ENCODE measurements around the gene MRPL58.

The MRPL58 gene

GRCh38 chr17:75048249-75048878, 35.9 kb downstream of the MRPL58 start:
- no peak for DNase-seq

DNA sequence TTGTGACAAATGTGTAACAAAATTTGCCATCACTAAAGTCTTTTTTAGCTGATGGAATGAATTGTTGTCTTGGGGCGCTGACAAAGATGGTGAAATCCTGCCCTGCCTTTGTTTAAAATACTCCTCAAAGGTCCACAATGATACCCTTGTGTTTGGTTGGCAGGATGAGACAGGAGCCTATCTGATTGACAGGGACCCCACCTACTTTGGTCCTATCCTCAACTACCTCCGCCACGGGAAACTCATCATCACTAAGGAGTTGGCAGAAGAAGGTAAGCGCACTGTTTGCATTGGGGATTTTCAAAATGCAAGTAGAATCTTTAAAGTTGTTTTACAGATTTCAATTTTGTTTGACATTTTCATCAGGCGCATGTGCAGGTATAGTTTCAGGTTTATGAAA, 36.6 kb downstream of the MRPL58 start:
- DNase-seq = no peak

DNA sequence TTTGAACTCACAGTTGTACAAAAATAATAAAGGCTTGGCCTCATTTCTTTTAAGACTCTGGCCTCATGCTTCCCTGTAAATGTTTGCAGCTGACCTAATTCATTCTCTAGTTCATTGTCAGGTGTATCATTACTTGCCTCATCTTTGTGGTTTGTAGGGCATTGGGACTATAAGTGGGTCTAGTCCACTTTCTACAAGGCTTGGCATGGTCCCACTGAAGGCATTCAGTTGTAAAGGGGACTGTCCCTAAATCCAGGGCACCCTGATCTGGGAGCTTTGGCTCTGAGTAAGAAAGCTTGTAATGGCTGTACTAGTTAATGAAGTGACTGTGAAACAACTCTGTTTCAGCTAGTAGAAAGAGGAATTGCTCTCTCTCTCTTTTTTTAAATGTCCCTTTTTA, 37.2 kb downstream of the MRPL58 start:
- DNase-seq = no peak

DNA sequence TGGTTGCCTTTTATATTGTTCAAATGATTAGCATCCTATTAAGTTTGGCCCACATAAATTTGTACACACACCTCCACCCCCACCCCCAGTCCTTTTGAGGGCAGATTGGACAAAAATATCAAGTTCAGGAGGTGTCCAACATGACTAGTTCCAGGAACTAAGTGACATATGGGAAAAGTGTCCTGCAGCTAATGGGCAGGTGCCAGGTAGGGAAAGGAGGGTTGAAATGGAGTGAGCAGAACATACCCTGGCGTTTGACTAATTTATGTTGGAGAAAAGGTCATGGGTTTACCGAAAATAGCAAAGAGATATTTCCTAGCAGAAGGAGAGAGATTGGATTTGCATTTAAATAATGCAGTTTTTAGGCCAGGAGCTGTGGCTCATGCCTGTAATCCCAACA, 39.5 kb downstream of the MRPL58 start:
- DNase-seq = no peak

GRCh38 chr17:75059369-75060345, 47.2 kb downstream of the MRPL58 start:
- DNase-seq = no peak

DNA sequence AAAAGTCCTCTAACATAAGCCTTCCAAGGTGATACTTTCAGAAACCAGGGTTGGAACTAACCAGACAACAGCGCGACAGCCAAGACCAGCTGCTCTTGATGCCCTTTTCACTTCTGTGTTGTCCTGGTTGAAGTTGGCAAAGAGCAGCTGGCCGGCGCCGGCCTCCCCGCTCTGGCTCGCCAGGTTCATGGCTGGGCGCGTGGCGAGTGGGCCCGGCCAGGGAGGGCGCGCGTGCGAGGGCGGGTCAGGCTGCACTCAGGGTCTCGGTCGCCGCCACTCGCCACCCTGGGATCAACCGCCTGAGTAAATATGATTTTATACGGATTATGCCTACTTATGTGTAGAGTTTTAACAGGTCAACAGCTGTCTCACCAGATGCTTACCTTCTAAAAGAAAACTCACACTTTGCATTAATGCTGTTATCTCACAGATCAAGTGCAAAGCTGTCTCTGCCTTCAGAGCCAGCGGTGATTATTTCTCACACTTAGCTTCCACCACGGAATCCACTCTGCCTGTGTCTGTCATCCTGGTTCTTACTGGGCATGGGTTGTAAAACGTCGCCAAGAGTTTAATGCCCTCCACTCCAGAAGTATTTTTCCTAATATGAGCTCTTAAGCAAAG, 48.1 kb downstream of the MRPL58 start:
- no peak for DNase-seq

DNA sequence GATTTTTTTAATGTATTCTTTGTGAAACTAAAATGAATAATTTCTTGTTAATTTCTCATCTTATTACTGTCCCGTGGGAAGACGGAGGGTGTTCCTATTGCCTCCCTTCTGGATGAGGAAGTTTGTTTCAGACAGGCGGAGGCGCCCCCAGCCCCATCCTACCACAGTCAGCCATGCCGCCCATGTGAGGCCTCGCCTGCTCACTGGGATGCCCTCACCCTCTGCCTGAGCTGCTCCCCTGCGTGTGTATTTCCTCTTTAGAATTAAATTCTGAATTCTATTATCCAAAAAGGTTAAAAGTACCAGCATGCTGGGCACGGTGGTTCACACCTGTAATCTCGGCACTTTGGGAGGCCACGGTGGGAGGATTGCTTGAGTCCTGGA, 48.6 kb downstream of the MRPL58 start:
- DNase-seq = no peak

GRCh38 chr17:75061618-75062017, 49.1 kb downstream of the MRPL58 start:
- DNase-seq = no peak

DNA sequence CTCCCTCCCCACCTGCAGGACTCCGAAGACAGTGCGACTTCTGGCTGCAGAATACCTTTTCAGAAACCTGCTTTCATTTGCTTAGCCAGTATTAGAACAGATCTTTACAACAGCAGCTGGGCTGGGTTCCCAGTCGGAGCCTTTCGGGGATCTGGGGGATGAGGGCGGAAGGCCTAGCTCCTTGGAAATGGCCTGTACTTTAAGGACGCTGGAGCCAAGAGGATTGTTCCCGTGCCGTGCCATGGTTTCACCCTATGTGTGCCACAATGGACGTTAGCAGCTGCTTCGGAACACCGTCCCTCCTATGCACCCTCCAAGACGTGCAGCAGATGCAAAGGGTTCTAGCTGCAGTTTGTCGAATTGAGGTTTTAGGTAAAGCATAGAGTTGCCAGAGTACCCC, 50.7 kb downstream of the MRPL58 start:
- no peak for DNase-seq

DNA sequence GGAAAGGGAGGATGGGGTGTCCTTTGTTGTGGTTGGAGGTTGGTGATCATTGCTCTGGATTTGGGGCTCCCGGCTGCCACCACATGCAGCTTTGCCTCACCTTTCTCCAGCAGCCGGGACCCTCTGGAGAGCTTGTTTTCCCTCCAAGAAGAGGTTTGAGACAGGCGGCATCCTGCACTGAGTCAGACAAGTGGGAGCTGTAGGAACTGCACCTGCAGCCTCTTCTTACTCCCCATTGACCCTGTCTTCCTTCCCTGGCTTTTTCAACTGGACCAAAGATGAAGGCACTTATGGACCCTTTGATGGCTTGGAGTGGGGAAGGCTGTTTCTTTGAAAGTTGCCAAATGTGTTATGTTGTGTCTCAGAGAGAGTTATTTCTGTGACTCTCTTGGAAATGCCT, 51.2 kb downstream of the MRPL58 start:
- DNase-seq = no peak

GRCh38 chr17:75064040-75064439, 51.6 kb downstream of the MRPL58 start:
- no peak for DNase-seq

GRCh38 chr17:75064460-75064859, 52.0 kb downstream of the MRPL58 start:
- no peak for DNase-seq

DNA sequence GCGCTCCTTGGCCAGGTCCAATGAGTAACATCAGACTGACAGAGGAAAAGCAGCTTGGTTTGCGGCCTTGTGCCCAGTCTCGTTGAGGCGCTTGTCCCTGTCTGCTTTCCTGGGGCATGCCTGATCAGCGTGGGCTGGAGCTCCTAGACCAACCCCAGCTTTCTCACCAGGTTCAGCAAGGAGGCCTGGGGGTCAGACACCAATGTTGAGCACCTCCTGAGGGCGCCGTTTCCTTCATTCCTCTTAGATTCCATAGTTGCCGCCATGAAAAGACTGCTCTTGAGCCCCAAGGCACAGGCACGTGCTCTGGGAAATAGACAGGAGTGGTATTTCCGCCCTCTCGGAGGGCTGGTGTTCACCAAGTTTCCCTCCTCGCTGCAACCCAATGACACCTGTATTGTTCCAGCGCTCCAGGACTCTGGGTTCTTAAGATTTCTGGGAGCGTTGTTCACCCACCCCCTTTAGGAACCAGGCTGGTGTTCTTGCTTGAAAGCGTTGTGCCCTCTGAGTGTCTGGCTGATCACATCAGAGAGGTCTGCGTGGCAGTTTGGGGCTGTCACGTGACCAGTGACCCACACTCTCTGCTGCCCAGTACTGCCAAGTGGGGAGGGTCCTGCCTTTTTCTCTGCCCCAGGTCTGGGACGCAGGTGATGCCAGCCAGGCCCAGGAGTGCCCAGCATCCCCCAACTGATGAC, 52.5 kb downstream of the MRPL58 start:
- no peak for DNase-seq

DNA sequence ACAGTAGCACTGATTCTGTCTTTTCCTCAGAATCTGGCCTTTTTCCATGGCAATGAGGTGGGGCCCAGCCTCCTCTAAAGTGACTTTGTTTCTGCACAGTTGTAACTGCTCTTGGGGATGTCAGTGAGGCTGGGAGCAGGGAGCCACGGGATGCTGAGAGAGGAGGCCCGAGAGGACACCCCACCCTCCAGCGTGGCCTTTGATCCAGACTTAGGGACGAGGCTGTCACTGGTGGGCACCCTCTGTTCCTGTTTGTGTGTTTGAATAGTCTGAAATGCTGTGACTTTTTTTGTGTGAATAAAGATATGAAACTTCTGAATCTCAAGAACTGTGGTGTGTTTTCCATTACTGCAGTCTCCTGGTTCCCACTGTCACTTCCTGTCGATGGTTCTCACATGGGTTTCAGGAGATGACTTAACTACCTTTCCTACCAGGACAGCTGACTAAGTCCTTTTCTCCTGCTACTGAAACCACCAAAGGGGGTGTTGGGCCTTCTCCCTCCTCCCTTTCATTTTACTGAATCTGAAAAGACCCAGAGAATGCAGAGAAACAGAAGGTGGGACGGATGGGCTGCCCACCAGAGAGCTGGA, 53.2 kb downstream of the MRPL58 start:
- DNase-seq = no peak

DNA sequence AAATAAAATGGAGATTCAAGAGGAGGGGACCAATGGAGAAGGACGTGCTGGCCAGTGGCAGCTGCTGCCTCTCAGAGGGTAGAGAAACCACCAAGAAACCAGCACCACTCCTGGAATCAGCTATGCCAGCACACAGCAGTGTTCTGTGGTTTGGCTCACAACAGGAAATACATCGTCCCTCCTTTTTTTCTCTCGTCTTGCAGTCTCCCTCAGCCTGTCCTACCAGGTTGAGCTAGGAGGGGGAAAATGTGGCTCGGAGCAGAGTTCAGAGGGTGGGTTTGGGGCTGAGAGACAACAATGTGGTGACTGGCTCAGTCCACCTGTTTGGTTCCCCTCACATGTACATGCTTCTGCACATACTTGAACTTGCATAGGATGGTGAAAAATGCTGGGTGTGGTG, 55.4 kb downstream of the MRPL58 start:
- no peak for DNase-seq

DNA sequence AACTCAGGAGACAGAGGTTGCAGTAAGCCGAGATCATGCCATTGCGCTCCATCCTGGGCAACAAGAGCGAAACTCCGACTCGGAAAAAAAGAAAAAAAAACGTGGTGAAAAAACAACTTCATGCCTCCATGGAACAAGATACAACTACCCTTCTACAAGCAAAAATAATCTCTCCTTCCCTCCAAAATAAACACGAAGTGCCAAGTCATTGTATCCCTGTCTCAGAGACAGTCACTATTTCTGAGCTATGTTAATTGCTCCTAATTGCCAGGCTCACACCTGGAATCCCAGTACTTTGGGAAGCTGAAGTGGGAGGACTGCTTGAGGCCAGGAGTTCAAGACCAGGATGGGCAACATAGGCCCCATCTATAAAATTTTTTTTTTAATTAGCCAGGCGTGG, 56.3 kb downstream of the MRPL58 start:
- no peak for DNase-seq

DNA sequence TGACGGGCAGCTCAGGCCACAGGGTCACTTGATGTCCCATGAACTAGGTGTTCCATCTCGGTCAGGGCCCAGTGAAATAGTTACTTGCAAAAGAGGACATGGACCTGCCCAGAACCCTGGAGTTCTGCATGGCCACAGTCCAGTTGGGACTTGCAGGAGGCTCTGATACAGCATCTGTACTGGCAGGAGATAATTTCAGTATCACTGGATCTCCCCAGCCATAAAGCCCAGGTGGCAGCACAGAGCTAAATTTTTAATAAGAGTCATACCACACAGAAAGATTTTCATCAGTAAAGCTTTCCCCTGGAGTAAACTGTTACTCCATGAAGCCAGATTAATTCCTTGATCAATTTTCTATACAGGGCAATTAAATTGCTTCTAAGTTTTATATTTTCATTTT, 57.3 kb downstream of the MRPL58 start:
- DNase-seq = no peak

Measured in activated CD4-positive, CD25-positive, alpha-beta regulatory T cell treated with anti-CD3 and anti-CD28 coated beads, Interleukin-2, amount 50 U/mL, for 72 hours (primary cell).